Activated effector memory CD4-positive, alpha-beta T cell treated with anti-CD3 and anti-CD28 coated beads, Interleukin-2, amount 50 U/mL, for 16 hours (primary cell): ENCODE results near the gene BPIFA1.

Experiments used
- DNase-seq: peaks from one replicate; pipeline ENCODE4 v3.0.0-alpha.2; 2020

Gene BPIFA1

DNA sequence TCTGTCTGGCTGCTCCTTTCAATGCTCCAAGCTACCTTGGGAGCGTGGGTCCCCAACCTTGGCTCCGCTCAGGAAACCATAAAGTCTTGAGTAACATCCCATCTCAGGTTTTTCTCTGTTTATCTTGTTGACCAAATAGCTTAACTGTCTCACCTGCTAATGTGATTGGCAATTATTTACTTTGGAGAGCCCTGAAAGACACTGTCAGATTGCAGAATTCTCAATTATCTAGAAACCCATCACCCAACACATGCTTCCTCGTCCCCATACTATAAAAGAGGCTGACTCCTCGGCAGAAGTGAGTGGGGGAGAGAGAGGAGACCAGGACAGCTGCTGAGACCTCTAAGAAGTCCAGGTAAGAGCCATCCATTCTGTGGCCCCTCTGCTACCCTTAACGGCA is at the start of gene BPIFA1:
Gene BPIFA1 (plus strand): TSS at position 301 of the 400 bp plus-strand sequence. CDS start 1,716 bp downstream, outside the sequence.
- DNase-seq: no peak

DNA sequence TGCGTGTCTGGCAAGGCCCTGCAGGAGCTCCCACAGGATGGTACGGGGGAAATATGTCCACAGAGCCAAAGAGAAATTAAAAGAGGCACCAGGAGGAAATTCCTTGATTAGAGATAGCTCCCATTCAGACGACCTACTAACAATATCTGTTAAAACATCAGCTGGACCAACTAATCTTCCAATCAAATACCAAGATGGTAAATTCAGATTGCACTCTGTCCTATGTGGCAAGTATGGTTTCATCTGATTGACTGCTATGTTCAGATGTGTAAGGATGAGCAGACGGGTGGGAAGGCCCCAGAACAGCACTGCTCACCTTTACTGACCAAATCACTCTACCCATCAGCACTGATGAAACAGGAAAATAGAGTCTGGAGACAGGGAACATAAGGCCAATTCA is 48.3 kb upstream of the BPIFA1 start:
- DNase-seq: no peak

DNA sequence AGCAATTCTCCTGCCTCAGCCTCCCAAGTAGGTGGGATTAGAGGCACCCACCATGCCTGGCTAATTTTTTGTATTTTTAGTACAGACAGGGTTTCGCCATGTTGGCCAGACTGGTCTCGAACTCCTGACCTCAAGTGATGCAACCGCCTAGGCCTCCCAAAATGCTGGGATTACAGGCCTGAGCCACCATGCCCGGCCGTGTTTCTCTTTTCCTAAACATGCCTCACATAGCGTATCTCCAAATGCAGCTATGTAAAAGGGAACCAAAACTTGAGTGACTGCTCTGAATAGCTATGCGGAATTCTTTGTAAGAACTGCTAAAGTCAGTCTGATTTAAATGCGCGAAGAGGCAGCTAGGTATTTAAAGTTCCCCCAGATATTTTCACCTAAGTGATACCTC is 47.4 kb upstream of the BPIFA1 start:
- no peak for DNase-seq

DNA sequence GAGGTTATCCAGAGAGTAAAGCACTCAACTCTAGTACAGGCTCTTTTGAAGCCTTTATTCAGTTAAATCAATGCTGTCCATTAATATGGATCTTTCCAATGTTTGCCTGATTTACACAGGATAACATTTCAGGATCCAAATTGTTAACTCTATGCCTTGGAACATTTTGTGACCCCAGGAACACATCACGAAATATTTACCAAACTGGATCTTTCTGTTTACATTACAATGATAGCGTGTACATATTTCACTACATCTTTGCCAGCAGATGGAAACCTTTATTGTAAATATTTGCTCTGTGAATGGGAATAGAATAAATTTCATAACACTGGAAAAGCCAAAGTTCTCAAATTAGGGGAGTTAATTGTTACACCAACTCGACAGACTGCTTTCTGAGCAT is 44.3 kb upstream of the BPIFA1 start:
- DNase-seq: no peak

DNA sequence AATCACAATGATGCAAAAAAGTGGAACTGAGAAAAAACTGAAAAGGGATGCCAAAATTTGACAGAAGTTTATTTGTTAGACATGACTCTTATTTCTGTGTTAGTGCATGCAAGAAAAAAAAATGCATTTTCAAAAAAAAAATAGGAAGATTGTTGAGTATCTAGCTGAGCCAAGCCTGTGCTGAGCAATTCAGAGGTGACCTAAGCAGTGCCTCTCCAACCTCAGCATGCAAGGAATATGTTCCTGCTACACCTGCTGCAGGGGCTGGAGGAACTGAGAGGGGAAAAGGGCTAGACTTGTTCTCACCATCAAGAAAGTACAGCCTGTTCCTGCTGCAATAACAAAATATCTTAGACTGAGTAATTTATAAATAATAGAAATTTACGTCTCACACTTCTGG is 43.8 kb upstream of the BPIFA1 start:
- DNase-seq: no peak

DNA sequence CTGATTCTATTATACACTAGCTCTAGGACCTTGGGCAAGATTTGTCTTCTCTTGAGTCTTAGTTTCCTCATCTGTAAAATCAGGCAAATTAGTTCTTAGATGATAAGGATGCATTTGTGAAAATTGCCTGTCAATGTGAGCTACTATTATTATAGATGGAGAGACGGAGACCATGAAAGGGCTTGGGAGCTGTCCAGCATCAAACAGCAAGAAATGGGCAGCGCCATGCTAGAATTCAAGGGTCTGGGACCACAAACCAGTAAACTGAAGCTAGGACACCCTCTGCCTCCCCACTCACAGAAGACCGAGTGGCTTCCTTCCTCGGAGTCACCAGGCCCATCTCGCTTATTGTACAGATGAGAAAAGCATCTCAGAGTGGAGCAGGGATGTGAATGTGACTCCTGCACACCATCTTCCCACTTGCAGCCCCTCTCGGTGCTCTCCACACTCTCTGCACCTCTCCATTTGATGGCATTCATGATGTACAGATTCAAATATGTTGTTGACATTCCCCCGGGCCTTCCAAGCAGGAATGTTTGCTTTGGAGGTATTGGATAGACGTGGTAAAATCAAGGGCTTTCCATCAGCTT is 42.8 kb upstream of the BPIFA1 start:
- DNase-seq: no peak

DNA sequence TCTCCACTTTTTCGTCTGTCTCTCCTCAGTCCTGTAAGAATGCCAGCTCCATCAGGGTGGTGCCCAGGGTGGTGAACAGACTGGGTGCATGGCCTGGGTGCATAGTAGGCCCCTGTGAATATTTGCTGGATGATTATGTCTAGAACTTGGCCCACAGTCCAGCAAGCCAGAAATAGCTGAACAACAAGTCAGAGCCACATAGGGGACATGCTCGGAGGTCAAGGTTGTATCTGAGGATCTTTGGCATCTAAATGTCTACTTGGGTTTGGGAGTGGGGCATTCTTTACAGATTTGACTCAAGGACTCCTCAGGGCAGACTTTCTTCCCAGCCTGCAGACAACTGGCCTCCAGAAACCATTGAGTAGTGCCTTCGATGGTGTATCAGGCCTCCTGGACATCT is 36.8 kb upstream of the BPIFA1 start:
- no peak for DNase-seq

DNA sequence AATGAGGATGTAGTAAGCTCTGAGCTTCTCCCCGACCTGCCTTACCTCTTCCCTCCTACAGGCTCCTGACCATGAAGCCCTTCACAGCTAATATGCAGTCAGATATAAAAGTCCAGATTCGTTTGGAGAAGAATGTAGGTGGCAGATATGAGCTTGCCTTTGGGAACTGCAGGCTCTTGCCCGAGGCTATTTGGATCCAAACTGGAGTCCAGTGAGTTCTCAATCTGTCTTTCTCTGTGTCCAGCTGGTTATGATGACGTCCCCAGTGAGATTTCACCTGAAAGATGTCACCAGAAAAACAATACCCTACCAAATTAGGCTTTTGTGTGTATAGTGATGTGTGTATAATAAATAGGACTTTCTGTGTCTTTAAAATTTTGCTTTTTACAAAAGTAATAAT is 33.3 kb upstream of the BPIFA1 start:
- no peak for DNase-seq

DNA sequence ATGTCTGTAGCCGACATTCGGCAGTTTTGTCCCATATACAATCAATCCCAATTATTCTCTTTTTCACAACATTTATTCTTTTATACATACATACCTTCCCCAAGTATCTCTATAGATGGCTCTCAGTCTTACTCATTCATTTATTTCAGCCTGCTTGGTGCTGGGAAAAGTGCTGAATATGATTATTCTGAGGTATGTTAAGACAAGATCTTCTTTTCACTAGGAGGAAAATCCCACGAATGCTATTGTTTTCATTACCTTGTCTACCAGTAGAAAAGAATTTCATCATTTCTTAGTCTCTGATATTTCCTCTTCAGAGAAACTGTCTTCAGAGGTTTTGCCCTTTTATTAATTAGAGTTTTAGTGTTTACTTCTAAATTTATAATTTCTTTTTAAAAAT is 32.4 kb upstream of the BPIFA1 start:
- DNase-seq: no peak

DNA sequence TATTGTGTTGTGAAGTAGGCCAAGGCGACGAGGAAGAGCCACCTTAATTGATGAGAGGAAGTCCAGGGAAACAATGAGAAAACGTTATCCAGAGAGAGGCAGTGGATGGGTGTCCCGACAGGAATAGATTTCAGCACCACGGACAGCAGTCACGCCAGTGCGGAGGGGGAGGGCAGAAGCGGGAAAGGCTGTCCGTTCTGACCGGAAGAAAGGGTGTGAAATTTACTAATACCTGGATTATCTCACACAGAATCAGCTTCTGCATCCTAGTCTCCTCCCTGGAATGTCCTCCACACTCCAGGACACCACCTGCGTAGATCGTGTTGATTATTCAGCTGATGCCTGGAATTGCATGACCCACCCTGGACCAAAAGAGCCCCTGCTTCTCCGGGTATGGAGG is 26.0 kb upstream of the BPIFA1 start:
- DNase-seq: peak; percentile 69

DNA sequence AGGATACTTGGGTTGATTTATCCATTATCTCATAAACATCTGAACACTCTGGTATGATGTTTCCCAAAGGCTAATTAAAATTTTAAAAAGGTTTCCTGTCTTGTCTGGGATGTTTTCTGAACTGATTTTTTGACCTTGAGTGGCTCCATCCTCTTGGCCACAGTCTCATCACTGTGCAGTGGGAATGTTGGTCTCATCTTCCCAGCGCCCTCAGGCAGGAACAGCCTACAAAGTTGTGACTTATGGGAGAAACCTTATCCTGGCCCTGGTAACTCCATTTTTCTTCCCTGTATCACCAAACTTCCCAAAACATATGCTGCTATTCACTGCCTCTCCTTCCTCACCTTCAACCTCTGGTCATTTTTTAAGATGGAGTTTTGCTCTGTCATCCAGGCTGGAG is 25.4 kb upstream of the BPIFA1 start:
- no peak for DNase-seq

DNA sequence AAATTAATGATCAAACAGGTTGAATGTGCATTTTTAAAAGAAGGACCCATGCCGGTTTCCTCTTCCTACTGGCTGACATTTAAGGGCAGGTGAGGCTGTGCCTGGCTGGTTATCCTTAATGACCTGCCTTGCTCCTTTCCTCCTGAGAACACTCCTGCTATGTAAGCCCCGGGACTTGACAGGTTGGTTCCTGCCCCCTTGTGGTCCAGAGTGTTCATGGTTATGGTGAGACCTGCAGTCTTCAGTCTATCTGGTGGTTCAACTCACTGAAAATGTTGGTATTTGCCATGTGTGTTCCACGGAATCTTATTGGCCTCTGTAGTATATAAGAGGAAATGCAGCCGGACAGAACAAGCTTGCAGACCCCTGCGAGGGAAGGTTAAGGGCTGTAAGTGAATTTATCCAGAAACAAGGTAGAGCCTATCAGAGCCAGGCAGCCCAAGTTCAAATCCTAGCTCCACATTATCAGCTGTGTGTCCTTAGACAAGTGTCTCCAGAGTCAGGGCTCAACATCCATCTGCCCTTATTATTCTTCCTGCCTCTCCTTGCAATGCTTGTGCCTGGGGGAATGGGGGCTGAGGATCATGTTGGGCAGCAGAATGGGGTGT is 23.9 kb upstream of the BPIFA1 start:
- DNase-seq: no peak

DNA sequence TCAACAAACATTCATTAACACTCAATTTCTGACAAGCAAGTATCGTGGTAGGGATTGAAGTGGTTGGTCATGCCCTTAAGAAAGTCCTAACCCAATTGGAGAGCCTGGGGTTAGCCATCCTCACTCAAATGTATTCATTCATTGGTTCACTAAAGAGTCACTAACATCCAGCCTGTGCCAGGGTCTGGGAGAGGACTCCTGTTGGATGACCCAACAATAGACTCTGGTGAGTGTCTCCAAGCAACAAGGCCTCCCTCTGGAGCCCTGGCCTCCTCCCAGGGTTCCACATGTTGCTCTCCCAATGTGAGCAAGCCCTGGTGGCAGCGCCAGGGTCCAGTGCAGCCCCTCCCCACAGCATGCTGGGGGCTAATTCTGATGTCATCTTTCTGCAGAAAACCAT is 18.7 kb upstream of the BPIFA1 start, which contains the start of gene BPIFA3:
Gene BPIFA3 (plus strand): TSS at position 301 of the 400 bp plus-strand sequence. CDS start 185 bp downstream, outside the sequence.
- DNase-seq: no peak

DNA sequence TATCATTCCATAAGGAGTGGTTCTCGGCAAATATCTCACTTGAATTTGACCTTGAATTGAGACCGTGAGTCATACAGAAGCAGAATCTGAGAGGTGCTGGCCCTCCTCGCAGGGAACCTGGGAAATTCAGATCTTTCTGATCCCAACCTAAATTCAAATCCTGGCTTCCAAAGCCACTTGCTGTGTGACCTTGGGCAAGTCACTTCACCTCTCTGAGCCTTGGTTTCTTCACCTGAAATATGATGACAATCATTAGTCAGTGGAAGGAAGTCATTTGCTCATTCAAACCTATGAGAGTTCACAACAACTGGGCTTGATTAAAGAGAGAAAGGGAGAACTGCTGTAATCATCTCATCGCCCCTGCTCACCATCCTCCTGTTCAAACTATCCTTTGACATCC is 11.4 kb upstream of the BPIFA1 start:
- DNase-seq: no peak

DNA sequence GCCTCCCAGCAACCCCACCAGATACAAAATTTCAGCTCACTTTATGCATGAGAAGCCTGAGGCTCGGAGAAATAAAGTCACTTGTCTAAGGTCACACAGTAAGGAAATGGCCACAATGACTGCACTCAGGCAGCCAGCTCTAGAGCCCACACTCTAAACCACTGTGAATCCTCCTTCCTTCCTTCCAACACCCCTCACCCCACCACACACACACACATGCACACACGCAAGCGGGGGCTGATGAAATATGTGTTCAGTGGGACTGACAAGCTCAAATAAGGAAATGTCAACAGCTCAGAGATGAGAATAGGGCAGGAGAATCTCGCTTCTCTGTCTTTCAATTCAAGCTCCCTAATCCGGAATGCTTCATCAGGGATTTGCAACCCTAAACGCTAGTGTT is 6.0 kb upstream of the BPIFA1 start:
- no peak for DNase-seq

DNA sequence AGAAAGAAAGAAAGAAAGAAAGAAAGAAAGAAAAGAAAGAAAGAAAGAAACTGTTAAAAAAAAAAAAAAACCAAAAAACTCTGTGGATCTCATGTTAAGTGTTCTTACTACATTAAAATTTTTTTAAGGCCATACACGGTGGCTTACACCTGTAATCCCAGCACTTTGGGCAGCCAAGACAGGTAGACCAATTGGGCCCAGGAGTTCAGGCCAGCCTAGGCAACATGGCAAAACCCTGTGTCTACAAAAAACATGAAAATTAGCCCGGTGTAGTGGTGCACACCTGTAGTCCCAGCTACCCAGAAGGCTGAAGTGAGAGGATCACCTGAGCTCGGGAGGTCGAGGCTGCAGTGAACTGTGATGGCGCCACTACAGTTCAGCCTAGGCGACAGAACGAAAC is 4.6 kb upstream of the BPIFA1 start:
- no peak for DNase-seq

DNA sequence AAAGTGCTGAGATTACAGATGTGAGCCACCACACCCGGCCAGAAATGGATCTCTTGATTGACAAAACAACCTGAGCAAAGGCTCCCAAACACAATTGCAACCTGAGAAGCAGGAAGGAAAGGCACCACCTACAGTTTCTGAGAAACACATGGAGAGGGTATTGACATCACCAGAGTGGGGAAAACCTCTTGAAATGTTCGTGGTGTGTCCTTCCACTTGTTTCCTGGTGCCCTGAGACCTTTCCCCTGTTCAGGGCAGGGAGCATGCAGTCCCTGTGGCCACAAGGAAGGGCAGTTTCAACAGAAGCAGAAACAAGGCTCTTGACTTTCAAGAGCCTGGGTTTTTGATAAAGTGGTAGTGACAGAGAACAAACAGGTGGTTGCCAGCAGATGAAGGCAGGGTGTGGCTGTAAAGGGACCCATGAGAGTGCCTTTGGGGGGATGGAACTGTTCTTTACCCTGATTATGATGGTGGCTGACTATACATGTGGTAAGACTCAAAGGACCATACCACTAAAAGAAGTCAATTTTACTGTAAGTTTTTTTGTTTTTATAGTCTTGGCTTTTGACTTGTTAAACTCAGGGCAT is 3.2 kb upstream of the BPIFA1 start:
- no peak for DNase-seq

DNA sequence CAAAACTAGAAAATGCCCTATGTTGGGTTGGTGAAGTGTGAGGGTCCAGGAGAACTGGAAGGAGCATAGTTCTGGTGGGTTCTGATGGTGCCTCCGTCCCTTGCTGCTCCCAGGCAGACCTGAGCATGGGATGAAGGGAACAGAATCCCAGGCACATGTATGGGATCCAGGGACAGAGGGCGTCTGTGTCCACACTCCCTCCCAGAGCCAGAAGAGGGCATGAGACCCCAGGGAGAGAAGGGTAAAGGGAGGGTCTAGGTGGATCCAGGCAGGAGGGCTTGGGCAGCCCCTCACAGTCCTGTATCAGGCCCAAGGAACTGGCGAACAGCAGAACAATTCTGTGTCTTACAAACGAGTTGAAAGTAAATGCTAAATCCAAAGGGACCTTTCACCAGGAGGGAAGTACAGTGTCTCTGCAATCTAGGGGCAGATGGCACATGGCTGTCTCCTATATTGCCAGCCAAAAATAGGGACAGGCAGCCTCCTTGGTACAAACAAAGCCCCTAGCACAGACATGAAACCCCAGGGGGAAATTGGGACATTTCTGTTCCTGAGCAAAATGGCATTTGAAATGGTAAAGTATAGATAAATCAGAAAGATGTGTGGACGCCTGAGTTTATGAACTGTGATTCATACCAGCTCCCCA is 2.5 kb upstream of the BPIFA1 start:
- no peak for DNase-seq

DNA sequence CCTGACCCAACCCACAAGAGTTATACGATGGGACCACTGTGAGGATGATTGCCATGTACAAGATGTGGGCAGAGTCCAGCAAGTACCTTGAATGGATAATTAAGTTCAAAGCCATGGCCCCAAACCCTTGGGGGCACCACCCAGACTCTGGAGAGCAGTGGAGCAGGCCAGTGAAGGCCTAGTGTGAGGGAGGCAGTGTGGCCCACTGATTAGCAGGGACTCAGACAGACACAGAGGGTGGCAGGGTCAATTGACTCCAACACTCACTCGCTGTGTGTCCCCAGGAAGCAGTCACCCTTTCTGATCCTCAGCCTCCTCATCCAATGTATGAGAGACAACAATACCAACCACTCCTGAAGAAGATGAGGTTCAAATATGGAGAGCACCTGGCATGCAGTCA is 1.7 kb upstream of the BPIFA1 start:
- no peak for DNase-seq

DNA sequence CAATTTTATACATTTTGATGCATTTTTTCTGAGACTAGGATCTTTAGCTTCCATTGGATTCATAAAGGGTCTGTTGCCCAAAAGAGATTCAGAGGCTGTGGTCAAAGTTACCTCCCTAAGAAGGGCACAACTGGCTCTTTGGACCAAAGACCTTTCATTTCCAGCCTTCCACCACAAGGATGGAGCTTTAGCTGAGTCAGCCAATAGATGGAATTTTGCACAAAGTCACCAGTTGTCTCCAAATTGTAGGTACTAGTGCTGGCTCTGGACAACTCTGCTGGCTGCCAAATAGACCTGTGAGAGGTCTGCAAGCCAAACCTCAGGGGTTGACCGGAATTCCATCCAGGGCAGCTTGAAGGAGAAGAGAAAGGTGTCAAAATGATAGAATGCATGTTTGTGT is 555 bp downstream of the BPIFA1 start:
- no peak for DNase-seq

DNA sequence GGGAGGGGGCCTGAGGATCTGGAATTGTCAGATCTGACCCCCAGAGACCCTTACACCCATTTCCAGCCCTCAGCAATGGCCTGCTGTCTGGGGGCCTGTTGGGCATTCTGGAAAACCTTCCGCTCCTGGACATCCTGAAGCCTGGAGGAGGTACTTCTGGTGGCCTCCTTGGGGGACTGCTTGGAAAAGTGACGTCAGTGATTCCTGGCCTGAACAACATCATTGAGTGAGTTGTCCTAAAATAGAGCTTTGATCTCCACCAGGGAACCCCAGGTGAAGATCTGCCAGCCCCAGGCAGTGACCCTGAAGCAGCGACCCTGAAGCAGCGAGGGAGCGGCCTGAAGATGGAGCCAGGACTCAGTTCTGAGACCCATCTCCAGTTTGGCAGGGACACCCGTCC is 2.2 kb downstream of the BPIFA1 start:
- DNase-seq: no peak

DNA sequence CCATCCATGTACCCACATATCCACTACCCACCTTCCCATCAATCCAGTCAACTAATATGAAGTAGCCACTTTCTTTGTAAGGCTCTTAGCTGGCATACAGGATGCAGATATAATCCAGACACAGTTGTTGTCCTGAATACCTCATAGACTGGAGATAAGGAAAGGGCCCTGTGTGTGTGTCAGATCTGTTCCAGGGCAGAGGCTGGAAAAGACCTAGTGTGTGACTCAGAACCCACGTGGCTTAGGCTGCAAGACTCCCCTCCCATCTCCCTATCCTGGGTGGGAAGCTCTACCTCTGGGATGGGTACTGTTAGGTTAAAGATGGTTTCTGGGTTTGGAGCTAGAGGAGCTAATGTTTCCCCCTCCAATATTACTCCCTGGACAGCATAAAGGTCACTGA is 3.6 kb downstream of the BPIFA1 start:
- no peak for DNase-seq

DNA sequence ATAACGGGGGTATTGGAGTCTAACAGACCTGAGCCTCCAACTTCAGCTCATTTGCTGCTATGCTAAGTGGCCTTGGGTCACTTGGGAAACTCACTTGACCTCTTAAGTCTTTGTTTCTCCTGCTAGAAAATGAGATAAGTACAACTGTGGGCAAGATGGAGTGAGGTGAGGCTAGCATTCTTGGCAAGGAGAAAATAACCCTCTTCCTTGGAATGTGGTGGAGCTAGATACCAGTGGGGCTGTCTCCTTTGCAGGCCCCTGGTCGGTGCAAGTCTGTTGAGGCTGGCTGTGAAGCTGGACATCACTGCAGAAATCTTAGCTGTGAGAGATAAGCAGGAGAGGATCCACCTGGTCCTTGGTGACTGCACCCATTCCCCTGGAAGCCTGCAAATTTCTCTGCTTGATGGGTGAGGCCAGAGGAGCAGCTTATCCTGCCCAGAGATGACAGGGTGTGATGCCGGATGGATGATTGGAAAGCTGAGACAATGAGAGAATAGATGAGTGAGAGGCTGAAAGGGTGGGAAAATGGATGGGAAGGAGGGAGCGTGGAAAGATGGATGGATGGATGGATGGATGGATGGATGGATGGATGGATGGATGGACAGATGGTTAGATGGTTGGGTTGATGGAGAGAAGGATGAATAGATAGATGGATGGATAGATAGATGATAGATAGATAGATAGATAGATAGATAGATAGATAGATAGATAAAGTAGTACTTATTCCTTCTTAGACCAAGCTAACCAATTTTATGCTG is 4.4 kb downstream of the BPIFA1 start:
- DNase-seq: no peak

DNA sequence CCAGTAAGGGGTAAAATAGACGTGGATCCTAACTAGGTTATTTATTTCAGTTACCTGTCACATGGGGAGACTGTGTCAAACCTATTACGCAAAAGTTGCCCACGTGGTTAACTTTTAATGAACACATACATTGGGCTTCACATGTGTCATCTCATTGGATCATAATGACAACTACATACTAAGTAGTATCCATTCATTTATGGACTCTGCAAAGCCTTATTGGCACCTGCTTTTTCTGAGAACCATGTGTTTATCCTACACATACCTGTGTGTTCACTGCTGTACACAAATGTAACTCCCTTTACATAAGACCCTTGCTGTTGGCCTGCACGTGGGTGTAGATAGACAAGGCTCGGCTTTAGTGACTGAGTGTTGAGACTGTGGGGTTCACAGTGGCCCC is 5.1 kb downstream of the BPIFA1 start:
- no peak for DNase-seq
